HG03457 (cell line): ENCODE results near the gene KCNA3.
"Not testable (repeated sequence)": the region's sequence is repeated elsewhere in the genome, so short reads cannot be mapped to it uniquely, and the experiment has no call there.

Experiments
- ATAC-seq: cut with Tn5 transposase; IDR thresholded peaks from one replicate; pipeline ENCODE4 v1.9.1; 2021; ENCODE audit warnings: moderate number of reproducible peaks; ENCODE audit not compliant: unreplicated experiment

KCNA3 gene

DNA sequence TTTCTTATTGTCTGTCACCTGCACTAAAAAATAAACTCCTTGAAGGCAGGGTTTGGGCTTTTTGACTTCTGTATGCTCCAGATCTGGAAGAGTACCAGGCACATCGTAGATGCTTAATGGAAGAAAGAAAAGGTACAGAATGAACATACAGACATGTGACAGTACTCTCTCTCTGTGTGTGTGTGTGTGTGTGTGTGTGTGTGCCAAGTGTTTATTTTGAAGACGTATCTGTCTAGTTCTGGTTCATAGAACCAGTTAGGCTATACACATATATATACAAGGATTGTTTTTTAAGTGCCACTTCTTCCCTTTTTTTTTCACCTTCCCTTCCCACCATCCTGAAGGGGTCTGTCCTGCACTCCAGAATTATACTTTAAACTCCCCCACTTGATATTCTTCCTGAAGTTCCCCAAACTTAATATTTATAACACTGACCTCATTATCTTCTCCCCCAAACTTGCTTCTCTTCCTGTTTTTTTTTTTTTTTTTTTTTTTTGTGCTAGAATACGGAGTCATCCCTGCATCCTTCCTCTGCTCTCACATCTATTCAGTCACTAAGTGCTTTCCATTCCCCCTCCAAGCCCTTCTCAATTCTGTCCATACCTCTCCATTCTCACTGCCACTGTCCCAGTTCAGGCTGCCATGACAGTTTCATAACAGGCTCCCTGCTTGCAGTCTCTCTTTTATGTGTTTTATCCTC is 5.4 kb upstream of the KCNA3 start:
- ATAC-seq = no peak

DNA sequence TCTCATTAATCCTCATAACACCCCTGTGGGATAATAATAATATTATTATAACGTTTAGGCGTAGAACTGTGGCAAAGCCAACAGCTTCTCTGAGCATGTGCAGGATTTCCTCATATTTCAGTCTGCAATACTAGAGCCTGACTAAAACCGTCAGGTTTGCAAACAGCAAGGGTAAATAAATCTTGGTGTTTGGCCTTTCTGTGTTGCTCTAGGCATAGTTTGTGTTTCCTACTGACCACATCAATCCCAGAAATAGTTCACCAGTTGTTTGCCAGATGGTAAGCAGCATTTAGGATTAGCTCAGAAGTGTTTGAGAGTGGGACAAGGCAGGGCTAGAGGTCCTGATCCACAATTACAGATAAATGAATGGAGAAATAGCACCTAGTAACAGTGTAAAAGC is 2.8 kb upstream of the KCNA3 start:
- no peak for ATAC-seq

DNA sequence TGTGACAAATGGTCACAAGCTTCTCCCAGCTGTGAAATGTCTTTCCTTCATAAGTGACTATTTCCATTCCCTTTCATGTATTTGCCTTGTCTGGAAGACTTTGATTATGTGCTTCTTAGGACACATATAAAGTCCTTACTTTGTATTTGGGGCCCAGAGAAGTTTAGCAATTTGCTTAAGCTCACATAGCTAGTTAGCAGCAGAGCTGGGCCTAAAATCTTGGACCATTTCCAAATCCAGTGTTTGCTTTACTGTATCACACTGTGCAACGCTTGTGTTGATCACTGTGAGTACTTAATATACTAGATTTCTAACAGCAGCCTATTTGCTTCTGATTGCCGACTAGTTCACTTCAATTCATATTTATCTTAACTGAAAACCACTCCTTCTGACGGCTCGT is 2.2 kb upstream of the KCNA3 start:
- ATAC-seq = no peak

DNA sequence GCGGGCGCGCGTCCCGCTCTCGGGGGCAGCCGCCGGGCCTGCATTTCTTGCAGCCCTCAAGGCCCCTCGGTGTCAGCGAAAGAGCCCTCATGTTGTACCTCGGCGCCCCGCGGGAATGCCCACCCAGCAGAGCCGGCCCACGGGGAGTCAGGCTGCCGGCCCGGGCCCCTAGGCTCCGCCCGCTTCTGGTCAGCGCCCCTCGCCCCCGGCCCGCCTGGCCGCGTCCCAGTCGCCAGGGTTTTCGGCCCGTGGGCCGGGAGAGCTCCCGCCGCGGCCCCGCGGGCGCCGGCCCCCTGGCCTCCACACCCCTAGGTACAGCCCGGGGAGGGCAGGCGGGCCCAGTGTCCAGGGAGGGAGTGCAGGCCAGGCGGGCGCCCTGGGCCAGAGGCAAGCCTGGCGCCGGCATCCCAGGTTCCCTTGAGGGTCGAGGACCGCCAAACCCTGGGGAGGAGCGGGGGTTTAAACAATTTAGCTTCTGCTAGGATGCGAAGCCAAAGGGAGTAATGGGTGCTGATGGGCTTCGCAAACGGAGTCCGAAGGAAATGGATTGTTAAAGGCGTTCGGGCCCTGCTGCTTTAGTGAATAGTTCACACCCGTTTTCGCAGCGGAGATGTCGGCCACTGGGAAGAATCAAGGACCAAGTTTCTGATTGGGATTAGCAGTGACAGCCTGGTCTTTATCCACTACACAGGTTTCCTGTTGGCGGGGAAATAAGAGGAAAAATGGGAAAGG is 486 bp upstream of the KCNA3 start:
- ATAC-seq = no peak

DNA sequence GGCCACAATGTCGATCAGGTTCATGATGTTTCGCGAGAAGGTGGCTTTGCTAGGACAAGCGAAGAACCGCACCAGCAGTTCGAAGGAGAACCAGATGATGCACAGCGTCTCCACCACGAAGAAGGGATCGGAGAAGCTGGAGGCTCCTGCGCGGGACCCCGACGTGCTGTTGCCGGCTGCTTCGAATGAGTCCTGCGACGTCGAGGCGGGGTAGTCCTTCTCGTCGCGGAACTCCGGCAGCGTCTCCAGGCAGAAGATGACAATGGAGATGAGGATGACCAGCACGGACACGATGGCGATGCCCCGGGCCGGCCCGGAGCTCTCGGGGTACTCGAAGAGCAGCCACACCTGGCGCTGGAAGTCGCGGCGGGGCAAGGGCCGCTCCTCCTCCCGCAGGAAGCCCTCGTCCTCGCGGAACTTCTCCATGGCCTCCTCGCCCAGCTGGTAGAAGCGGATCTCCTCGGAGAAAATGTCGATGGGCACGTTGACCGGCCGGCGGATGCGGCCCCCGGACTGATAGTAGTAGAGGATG is 869 bp downstream of the KCNA3 start:
- no peak for ATAC-seq

DNA sequence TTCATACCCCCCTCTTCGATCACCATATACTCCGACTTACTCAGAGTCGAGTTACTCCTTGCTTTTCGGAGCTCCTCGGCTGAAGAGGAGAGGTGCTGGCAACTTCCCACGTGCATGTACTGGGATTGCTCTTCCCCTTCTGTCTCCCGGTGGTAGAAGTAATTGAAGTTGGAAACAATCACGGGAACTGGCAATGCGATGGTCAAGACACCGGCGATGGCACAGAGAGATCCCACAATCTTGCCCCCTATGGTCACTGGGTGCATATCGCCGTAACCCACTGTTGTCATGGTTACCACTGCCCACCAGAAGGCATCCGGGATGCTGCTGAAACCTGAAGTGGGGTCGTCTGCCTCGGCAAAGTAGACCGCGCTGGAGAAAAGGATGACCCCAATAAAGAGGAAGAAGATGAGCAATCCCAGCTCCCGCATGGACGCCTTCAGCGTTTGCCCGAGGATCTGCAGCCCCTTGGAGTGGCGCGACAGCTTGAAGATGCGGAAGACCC is 1.5 kb downstream of the KCNA3 start:
- no peak for ATAC-seq

DNA sequence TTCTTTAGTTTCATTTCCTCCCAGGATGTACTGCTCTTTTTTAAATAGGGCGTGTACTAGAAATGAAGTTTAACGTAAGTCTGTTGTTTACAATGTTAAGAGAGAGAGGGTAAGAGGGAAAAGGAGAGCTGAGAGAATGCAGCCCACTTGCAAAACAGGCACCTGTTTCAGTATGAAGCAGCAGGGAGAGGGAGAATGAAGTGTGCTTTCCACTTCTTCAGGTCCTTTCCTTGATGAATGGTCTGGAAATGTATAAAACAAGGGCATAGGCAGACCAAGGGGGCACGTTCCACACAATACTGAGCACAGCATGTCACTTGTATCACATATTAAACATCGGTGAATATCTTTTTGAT is 2.0 kb downstream of the KCNA3 start:
- ATAC-seq = no peak

DNA sequence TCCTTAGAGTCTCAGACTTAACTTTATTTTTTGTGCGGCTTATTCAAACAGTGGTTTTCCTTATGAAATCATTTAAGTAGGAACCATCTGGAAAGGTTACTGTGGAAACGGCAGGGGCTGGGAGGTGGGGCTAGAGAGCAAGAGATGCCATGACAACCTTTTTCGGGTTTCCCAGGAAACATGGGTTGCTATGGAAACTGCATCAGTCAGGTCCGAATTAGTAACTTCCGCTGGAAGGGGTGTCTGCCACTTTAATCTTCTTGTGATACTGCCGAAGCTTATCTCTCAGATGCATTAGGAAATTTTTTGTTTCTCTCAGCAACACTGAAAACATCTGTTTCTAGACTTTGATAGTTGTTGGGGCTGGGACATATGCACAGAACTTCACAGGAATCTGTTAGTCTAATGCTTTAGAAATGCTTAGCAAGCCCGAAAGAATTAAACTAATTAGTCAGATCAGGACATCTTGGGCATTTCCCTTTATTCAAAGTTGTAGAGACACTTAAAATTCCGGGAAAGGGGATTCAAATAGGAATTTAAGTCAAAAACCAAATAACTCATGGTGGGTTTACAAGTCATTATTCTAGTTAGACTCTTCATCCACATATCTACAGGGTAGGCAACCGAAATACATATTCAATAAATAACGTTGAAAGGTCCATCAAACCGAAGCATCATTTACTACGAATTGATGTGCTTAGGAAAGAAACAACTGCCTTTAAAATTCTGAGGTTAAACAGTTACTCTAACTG is 2.6 kb downstream of the KCNA3 start:
- ATAC-seq = no peak

DNA sequence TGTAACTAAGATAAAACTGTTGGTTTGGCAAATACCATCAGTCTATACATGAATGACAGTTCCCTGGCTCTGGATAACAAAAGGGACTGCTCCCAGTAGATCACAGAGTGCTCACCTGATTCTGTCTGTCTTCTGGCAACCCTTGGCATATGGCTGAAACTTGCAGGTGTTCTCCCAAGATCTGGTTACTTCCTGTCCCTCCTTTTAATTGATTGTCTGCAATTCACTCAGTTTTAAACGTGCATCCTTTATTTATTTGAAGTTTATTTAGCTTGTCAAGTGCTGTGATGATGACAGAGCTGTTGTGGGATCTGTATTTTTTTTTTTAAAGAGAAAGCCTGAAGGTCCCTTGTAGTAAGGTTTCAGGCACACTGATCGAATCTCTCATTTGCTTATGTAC is 3.4 kb downstream of the KCNA3 start:
- no peak for ATAC-seq

DNA sequence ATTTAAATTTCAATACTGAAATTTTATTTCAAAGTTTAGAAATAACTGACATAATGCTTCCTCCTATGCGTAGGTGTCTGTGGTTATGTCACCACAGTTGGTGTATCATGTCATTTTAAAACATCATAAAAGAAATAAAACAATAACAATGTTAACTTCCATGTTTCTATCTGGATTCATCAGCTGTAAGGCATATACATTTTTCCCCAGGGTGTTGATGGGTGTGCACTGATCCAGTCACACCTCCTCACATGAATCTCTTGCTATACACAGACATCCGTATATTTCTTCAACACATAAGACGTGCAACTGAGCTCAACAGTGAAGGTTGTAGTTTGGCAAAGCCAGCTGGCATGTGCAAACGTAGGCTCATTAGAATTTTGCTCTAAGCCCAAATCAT is 6.2 kb downstream of the KCNA3 start:
- no peak for ATAC-seq

DNA sequence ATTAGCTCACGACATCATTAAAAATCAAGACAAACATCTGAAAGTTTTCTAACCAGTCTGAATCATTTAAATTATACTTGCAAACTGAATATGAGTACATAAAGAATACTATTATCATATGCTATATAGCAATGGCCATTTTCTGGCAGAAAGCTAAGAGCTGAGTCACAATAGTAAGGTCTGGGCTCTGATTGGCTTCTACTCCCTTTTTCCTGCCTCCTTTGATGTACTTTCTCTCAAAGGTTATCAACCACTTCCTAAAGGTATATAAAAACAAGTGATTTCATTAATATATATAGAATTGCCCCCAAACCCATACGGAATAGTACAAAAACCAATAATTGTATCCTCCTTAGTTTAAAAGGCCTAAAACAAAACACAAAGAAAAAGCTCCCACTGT is 7.0 kb downstream of the KCNA3 start:
- ATAC-seq = no peak

DNA sequence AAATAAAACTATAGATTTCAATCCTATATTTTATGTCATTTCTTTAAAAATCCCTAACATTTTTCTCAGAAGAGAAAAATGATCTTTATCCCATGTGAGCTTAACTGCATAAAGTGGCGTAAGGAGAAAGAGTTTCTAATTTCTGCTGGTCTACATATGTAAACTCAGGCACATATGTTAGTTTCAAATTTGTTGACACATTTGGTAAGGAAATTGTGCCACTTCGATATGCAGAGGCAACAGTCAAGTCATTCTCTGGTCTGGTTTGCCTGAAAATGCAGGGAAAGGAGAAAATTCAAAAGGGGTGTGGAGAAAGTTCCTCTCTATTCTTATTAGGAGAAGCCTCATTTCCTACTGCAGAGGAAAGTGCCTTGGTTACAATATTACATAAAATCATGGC is 11.5 kb downstream of the KCNA3 start:
- ATAC-seq = no peak

DNA sequence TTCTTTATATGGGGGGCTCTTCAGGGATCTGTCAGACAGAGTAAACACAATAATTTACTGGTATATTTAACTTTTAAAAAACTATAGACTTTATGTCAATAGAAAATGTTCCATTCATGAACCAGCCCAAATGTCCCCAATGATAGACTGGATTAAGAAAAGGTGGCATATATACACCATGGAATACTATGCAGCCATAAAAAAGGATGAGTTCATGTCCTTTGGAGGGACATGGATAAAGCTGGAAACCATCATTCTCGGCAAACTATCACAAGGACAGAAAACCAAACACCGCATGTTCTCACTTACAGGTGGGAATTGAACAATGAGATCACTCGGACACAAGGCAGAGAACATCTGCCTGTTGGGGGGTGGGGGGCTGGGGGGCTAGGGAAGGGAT is 15.2 kb downstream of the KCNA3 start:
- ATAC-seq = not testable (repeated sequence)

DNA sequence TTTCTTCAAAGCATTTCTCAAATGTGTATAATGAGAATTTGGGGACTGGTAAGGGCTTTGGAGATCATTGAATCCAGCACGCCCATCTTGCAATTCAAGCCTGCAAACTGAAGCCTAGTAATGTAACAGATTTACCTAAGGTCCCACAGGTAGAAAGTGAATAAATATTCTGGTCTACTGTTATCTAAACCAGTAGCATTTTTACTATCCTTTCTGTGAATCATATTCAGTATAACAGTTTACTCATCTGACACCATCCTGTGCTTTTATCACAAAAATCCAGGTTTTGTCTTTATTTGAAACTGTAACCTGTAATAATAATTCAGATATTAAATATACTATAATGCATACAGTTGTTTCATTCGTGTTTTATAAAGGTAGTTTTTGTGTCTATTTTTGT is 17.4 kb downstream of the KCNA3 start:
- no peak for ATAC-seq

DNA sequence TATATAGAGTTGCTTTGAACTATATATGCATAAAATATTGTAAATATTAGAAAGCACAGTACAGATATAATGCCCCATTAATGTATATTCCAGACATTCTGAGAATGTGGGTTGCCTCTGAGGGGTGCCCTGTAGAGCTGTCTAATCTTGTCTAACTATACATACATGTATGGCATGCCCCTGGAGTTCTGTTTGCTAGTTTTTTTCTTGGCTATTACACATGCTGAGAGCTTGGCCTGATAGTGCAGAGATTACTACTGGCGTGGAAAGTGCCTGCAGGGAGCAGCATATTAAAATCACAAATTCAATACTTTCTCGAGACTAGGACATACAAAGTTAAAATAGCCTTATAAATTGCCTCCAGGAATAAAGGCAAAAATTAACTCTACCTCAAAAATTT is 24.1 kb downstream of the KCNA3 start:
- ATAC-seq = no peak

DNA sequence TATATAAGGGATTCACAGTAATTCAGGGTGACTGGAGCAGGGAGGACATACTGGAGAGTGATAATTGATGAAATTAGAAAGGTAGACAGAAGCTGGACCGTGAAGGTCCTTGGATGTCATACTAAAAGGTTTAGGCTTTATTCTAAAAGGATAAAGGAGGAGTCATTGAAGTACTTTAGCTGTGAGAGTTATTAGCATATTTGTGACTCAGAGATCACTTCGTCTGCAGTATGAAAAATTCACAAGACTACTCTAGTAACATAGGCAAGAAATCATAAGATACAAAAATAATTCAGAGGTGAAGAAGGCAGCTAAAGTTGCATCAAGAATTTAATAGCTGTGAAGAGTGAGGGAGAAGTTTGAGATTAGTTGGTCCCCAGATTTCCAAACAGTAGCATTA is 26.3 kb downstream of the KCNA3 start:
- ATAC-seq = no peak

DNA sequence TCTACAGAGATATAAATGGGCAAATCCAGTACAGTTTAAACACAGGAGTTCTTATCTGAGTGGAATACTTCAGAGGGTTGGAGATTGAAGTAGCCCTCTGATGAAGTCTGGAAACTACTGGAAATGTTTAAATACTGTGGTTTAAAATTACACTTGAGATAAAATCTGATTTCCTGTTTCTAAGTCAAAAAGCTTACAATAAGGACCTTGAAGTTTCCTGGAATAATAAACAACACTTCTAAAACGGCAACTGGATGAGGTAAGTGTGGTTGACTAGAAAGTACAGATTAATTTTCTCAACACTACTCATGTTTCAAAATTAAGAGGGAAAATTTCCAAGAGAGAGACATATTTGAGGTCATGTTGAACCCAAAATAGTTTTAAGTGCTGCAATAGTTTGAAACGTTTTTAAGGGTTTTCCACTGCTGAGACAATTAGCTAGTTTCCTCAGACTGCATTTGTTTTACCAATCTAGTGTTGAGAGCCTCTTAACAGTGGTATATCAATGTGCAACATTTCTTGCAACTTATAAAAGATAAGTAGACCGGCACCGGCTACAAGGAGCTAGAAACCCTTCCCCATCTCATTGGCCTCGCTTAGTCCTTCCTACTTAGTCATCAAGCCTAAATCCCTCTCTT is 27.4 kb downstream of the KCNA3 start:
- no peak for ATAC-seq

DNA sequence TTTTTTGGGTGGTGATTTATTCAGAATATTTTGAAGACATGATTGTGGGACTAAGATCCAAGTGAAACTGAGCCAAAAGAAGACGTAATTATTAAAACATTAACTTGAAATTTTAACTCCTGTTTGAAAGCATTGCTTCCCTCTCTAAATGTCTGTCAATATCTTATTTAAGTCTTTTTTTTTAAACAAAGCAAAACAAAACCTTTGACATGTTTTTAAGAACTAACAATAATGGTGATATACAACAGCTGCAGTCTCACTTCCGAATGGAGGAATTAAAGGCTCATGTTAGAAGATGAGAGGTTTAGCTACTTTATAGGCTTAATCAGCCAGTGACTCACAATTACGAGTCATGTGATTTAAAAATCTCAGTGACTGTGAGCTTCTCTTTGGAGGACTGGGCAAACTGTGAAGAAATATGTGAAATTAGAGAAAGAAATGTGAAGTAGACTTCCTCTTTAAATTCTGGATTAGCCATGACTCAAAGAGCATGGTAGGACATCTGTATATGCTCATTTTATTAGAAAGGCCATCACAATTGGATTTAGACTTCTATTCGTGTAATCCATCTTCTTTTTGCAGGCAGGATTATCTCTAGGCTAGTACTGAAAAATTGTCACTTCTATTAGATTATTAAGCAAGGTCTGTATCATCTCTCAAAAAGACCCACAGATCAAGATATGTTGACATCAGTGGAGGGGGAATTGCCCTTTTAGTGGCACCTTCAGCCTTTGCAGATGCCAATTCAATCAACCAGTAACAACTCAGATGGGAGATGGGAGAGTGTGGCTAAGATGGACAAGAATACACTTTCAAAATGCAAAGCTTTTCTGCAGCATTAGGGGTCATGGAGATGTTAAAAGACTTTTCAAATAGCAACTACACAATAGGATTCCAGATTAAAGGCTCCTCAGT is 28.7 kb downstream of the KCNA3 start:
- ATAC-seq = no peak

DNA sequence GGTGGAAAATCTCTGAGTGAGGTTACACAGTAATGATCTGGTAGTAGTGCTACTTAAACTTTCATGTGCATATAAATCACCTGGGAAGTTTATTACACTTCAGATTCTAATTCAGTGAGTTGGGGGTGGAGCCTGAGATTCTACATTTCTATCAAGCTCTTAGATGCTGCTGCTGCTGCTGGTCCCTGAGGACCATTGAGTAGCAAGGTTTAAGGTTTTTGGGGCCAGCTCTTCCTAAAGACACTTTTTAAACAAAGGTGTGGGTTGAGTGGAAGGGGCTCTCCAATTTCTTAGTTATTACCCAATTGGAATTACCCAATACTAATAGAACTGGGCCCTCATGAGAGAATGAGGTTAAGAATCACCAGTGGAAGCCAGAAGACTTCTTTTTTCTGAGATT is 29.5 kb downstream of the KCNA3 start:
- no peak for ATAC-seq

DNA sequence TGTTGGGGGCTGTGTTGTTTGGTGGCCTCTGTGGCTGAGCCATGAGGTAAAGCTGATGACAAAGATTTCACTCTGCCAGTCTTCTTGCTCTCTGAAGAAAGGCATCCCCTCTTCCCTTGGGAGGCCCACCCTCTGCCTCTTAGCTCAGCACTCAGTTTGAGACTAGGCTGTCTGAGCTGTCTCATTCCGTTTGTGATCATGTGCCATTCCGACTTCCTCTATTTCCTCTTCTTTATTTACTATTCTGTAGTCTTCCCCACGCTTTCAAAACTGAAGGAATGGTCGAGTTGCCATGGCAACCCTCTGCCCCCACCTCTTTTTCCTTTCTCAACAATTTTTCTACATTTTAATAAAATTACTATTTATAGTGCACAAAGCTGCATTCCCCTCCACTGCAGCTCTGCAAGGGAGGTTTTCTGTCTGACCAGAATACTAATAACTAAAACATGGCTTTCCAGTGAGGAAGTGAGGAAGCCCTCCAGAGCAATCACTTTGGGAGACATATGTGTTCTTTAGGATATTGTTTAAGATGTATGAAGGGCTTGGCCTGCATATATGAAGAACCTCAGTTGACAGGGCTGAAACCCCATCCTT is 30.8 kb downstream of the KCNA3 start:
- ATAC-seq = no peak
